ENCODE data around the gene KCND3. TPM values are rescaled to one million over a fixed set of nuclear protein-coding genes. Genes with fewer than 3 reads are reported as not detected.
A peak's percentile ranks its signal among the peaks of the same experiment; 100 is the strongest.

Gene KCND3
- total RNA-seq, 6 donors from 2014 or later, result 2.7 to 6.4 (median 5.4) TPM

GRCh38 chr1:111923766-111924165, 65.7 kb downstream of the KCND3 start:
- H3K4me1 ChIP-seq, result peaks cover 0 to 11% (median 2%) of the 10 kb centered on the region in 4 donors
- no peaks in the 10 kb centered on the region for H3K9me3 ChIP-seq
- no peaks in the 10 kb centered on the region for H3K27me3 ChIP-seq
- no peak overlapping the region for H3K27ac ChIP-seq
- no peak for ATAC-seq (ENCODE audit: low FRiP score in 2 of 2)
- H3K4me3 ChIP-seq, result no peak overlapping the region
- WGBS, 2 donors, result 90 to 96% methylated on average over 3 to 5 of the region's 5 CpGs
- TF ChIP-seq EP300 (IDR thresholded peaks at IDR 0.05) (no peak), CTCF (IDR thresholded peaks at IDR 0.05) (no peak), POLR2AphosphoS5 (IDR thresholded peaks at IDR 0.05) (no peak), POLR2A (IDR thresholded peaks at IDR 0.05) (no peak)
- DNase-seq, result no peak
- no peaks in the 10 kb centered on the region for H3K36me3 ChIP-seq

GRCh38 chr1:111921948-111922347, 67.5 kb downstream of the KCND3 start:
- WGBS, 2 donors, result 81 to 85% methylated on average over 6 of the region's 6 CpGs
- Histone ChIP-seq H3K4me3 (no peak overlapping the region), H3K9me3 (no peaks in the 10 kb centered on the region), H3K27ac (no peak overlapping the region), H3K4me1 (peaks cover 0 to 11% (median 2%) of the 10 kb centered on the region in 4 donors), H3K27me3 (no peaks in the 10 kb centered on the region), H3K36me3 (no peaks in the 10 kb centered on the region)
- ATAC-seq (ENCODE audit: low FRiP score in 2 of 2), result no peak
- TF ChIP-seq POLR2A (IDR thresholded peaks at IDR 0.05) (no peak), POLR2AphosphoS5 (IDR thresholded peaks at IDR 0.05) (no peak), EP300 (IDR thresholded peaks at IDR 0.05) (no peak), CTCF (IDR thresholded peaks at IDR 0.05) (no peak)
- DNase-seq, result no peak

GRCh38 chr1:111920221-111921024, 69.0 kb downstream of the KCND3 start:
- no peak for TF ChIP-seq POLR2A (IDR thresholded peaks at IDR 0.05)
- TF ChIP-seq EP300 (IDR thresholded peaks at IDR 0.05), result no peak
- TF ChIP-seq CTCF (IDR thresholded peaks at IDR 0.05), result no peak
- no peak for TF ChIP-seq POLR2AphosphoS5 (IDR thresholded peaks at IDR 0.05)
- Histone ChIP-seq H3K27me3 (no peaks in the 10 kb centered on the region), H3K4me1 (peaks cover 0 to 11% (median 2%) of the 10 kb centered on the region in 4 donors), H3K4me3 (no peak overlapping the region), H3K36me3 (no peaks in the 10 kb centered on the region), H3K9me3 (no peaks in the 10 kb centered on the region), H3K27ac (peak overlapping the region in 1 of 4 donors; percentile 19)
- DNase-seq (peak; percentile 50 to 58), ATAC-seq (ENCODE audit: low FRiP score in 2 of 2) (peak in 1 of 2 donors; percentile 64)
- 28 to 39% methylated on average over 10 to 11 of the region's 11 CpGs for WGBS, 2 donors

- 75 to 79% methylated on average over 5 of the region's 5 CpGs for WGBS, 2 donors
- Histone ChIP-seq H3K36me3 (no peaks in the 10 kb centered on the region), H3K4me1 (no peaks in the 10 kb centered on the region), H3K27ac (no peak overlapping the region), H3K4me3 (no peak overlapping the region), H3K9me3 (no peaks in the 10 kb centered on the region), H3K27me3 (no peaks in the 10 kb centered on the region)
- TF ChIP-seq POLR2AphosphoS5 (IDR thresholded peaks at IDR 0.05), result no peak
- TF ChIP-seq EP300 (IDR thresholded peaks at IDR 0.05), result no peak
- TF ChIP-seq POLR2A (IDR thresholded peaks at IDR 0.05), result no peak
- no peak for TF ChIP-seq CTCF (IDR thresholded peaks at IDR 0.05)
- DNase-seq, result no peak
- no peak for ATAC-seq (ENCODE audit: low FRiP score in 2 of 2)
Observed at GRCh38 chr1:111911776-111912515, 77.5 kb downstream of the KCND3 start.

Measured in upper lobe of left lung (tissue), 6 donors.